ENCODE results near the gene ADAMTSL4.
"Not testable (repeated sequence)": the region's sequence is repeated elsewhere in the genome, so short reads cannot be mapped to it uniquely, and the experiment has no call there.

ADAMTSL4 gene

GRCh38 chr1:150563340-150564038 is 14.3 kb downstream of the ADAMTSL4 start:
- DNase-seq: peak; percentile 95
- Histone ChIP-seq H3K4me1 (ENCODE audit: low read length) (peaks cover 72% of the 10 kb centered on the region), H3K9me2 (replicated peaks; ENCODE audit: insufficient read depth, low read length) (no peaks in the 10 kb centered on the region), H3K27me3 (replicated peaks; ENCODE audit: insufficient read depth, low read length) (no peaks in the 10 kb centered on the region), H2AFZ (ENCODE audit: low read length) (no peak overlapping the region), H3K4me2 (ENCODE audit: low read depth, low read length) (peak overlapping the region; percentile 95), H3K4me3 (ENCODE audit: low read length) (peak overlapping the region; percentile 50), H3K79me2 (ENCODE audit: low read length) (peaks cover 16% of the 10 kb centered on the region), H3K9ac (ENCODE audit: low read length) (peak overlapping the region; percentile 84), H3K27ac (ENCODE audit: low read length) (peak overlapping the region; percentile 95), H3K36me3 (replicated peaks; ENCODE audit: insufficient read depth, low read length) (no peaks in the 10 kb centered on the region), H3K9me3 (replicated peaks; ENCODE audit: insufficient read depth, low read length) (no peaks in the 10 kb centered on the region), H3F3A (ENCODE audit: insufficient read depth, low read length) (peaks cover 84% of the 10 kb centered on the region), H4K20me1 (ENCODE audit: insufficient read depth, low read length) (no peaks in the 10 kb centered on the region)
- peak; percentile 43 for TF ChIP-seq CTCF (IDR thresholded peaks at IDR 0.05; ENCODE audit: low read length)
- TF ChIP-seq EZH2phosphoT487 (IDR thresholded peaks at IDR 0.05; ENCODE audit: low read length): no peak

- H3K9ac ChIP-seq (ENCODE audit: low read length): peak overlapping the region; percentile 84
- peaks cover 92% of the 10 kb centered on the region for H3F3A ChIP-seq (ENCODE audit: insufficient read depth, low read length)
Measured at GRCh38 chr1:150564051-150564991, 15.1 kb downstream of the ADAMTSL4 start.

GRCh38 chr1:150565240-150565991 is 16.2 kb downstream of the ADAMTSL4 start:
- H3K9me2 ChIP-seq (replicated peaks; ENCODE audit: insufficient read depth, low read length); H3K27me3 ChIP-seq (replicated peaks; ENCODE audit: insufficient read depth, low read length); DNase-seq; H3K9me3 ChIP-seq (replicated peaks; ENCODE audit: insufficient read depth, low read length); H3K4me3 ChIP-seq (ENCODE audit: low read length); H3K36me3 ChIP-seq (replicated peaks; ENCODE audit: insufficient read depth, low read length); H2AFZ ChIP-seq (ENCODE audit: low read length); H3K9ac ChIP-seq (ENCODE audit: low read length); H4K20me1 ChIP-seq (ENCODE audit: insufficient read depth, low read length): not testable (repeated sequence)
- Histone ChIP-seq H3K79me2 (ENCODE audit: low read length) (peaks cover 30% of the 10 kb centered on the region), H3K4me1 (ENCODE audit: low read length) (peaks cover 81% of the 10 kb centered on the region), H3F3A (ENCODE audit: insufficient read depth, low read length) (peaks cover 99% of the 10 kb centered on the region), H3K4me2 (ENCODE audit: low read depth, low read length) (peak overlapping the region; percentile 95; the same call in 1 of the 2 replicates), H3K27ac (ENCODE audit: low read length) (peak overlapping the region; percentile 95; the same call in 1 of the 2 replicates)

More at GRCh38 chr1:150564051-150564991, 15.1 kb downstream of the ADAMTSL4 start:
- no peaks in the 10 kb centered on the region for H3K36me3 ChIP-seq (replicated peaks; ENCODE audit: insufficient read depth, low read length)
- H3K4me2 ChIP-seq (ENCODE audit: low read depth, low read length): peak overlapping the region; percentile 95
- H3K9me2 ChIP-seq (replicated peaks; ENCODE audit: insufficient read depth, low read length): no peaks in the 10 kb centered on the region
- no peaks in the 10 kb centered on the region for H4K20me1 ChIP-seq (ENCODE audit: insufficient read depth, low read length)
- no peak for TF ChIP-seq CTCF (IDR thresholded peaks at IDR 0.05; ENCODE audit: low read length)
- no peak for TF ChIP-seq EZH2phosphoT487 (IDR thresholded peaks at IDR 0.05; ENCODE audit: low read length)
- no peak for TF ChIP-seq EZH2 (optimal IDR thresholded peaks at IDR 0.05; ENCODE audit: low read depth, low read length)
- H3K4me1 ChIP-seq (ENCODE audit: low read length): peaks cover 79% of the 10 kb centered on the region
- peak overlapping the region; percentile 31 for H3K4me3 ChIP-seq (ENCODE audit: low read length)
- no peak overlapping the region for H2AFZ ChIP-seq (ENCODE audit: low read length)
- no peaks in the 10 kb centered on the region for H3K27me3 ChIP-seq (replicated peaks; ENCODE audit: insufficient read depth, low read length)
- no peaks in the 10 kb centered on the region for H3K9me3 ChIP-seq (replicated peaks; ENCODE audit: insufficient read depth, low read length)
- H3K79me2 ChIP-seq (ENCODE audit: low read length): peaks cover 19% of the 10 kb centered on the region
- peak; percentile 49 for DNase-seq
- H3K27ac ChIP-seq (ENCODE audit: low read length): peak overlapping the region; percentile 95

All from MM.1S (cell line).